Hepatocyte (in vitro differentiated cells): Measurements from ENCODE around the gene ZHX3.
A peak's percentile ranks its signal among the peaks of the same experiment; 100 is the strongest.

Source experiments
- CTCF ChIP-seq: fragments of 200-600 bp; sonication (generic); IDR thresholded peaks from 2 replicates; pipeline ENCODE4 v1.5.1; 2016; ENCODE audit warnings: antibody characterized with exemption, mild to moderate bottlenecking; ENCODE audit not compliant: poor library complexity
- EZH2phosphoT487 ChIP-seq: fragments of 200-600 bp; sonication (generic); IDR thresholded peaks from one replicate; pipeline ENCODE4 v1.6.1; 2018; ENCODE audit warnings: antibody characterized with exemption, mild to moderate bottlenecking, low read depth, moderate library complexity; ENCODE audit not compliant: unreplicated experiment, severe bottlenecking

GRCh38 chr20:41173161-41173721, 144.3 kb downstream of the ZHX3 start:
- TF ChIP-seq CTCF = peak; percentile 89
- TF ChIP-seq EZH2phosphoT487 = no peak
